GM12891 (cell line): ENCODE data around the gene KLHL25.

Experiments used
- POLR2A ChIP-seq: IDR thresholded peaks from 2 replicates; pipeline ENCODE4 v1.6.1; 2011; ENCODE audit warnings: low read depth, low read length, control low read depth
- POLR2AphosphoS5 ChIP-seq: IDR thresholded peaks from 2 replicates; pipeline ENCODE4 v1.6.1; 2011; ENCODE audit warnings: low read depth, low read length, control low read depth
- SPI1 ChIP-seq: IDR thresholded peaks from 2 replicates; pipeline ENCODE4 v1.6.1; 2011; ENCODE audit warnings: low read depth, low read length, control low read depth
- TAF1 ChIP-seq: IDR thresholded peaks from 2 replicates; pipeline ENCODE4 v1.6.1; 2011; ENCODE audit warnings: low read depth, low read length, control low read depth

- TF ChIP-seq POLR2A: no peak
- TF ChIP-seq TAF1: no peak
- TF ChIP-seq POLR2AphosphoS5: no peak
- TF ChIP-seq SPI1: no peak
These were observed 57.7 kb downstream of the KLHL25 start for GRCh38 chr15:85737061-85737460.
